A549 (cell line): ENCODE measurements around the gene C15orf62.

Experiments used
- CEBPB ChIP-seq, 2 experiments: fragments of >200 bp in 1 of 2; sonication (Bioruptor Twin) in 1 of 2; formaldehyde crosslinking in 1 of 2; IDR thresholded peaks; 2 replicates each; pipeline ENCODE4 v1.6.1; 2012 to 2016
- MYC ChIP-seq: IDR thresholded peaks from 2 replicates; pipeline ENCODE4 v1.6.1; 2012; ENCODE audit warnings: mild to moderate bottlenecking, inconsistent platforms, low read length, improper control_type of control experiment, borderline replicate concordance

GRCh38 chr15:40785814-40786213 is 16.0 kb downstream of the C15orf62 start:
- TF ChIP-seq MYC = no peak
- no peak for TF ChIP-seq CEBPB (IDR thresholded peaks at IDR 0.05)
